GM18505 (cell line): ENCODE results near the gene ZBTB8A.

Source experiments
- ATAC-seq: cut with Tn5 transposase; IDR thresholded peaks from one replicate; pipeline ENCODE4 v1.9.1; 2021; ENCODE audit not compliant: unreplicated experiment
- POLR2A ChIP-seq: IDR thresholded peaks from 4 replicates; pipeline ENCODE4 v1.6.1; 2011; ENCODE audit warnings: borderline replicate concordance; ENCODE audit not compliant: insufficient read depth, insufficient read length; ENCODE audit errors: extremely low read depth

The ZBTB8A gene

GRCh38 chr1:32644426-32644825 is 105.2 kb downstream of the ZBTB8A start:
- ATAC-seq: no peak
- TF ChIP-seq POLR2A: no peak

- no peak for TF ChIP-seq POLR2A
- ATAC-seq: no peak
Measured at GRCh38 chr1:32647308-32648134, 108.3 kb downstream of the ZBTB8A start.

GRCh38 chr1:32650248-32650751 is 111.1 kb downstream of the ZBTB8A start, which contains the start of gene ZBTB8OS:
Gene ZBTB8OS (minus strand): TSS chr1:32650550. CDS start chr1:32650529, 21 bp downstream.
- peak; percentile 44 for ATAC-seq
- peak; percentile 91 for TF ChIP-seq POLR2A

- peak; percentile 77 for ATAC-seq
- TF ChIP-seq POLR2A: peak; percentile 76
Measured at GRCh38 chr1:32650752-32651460, 111.7 kb downstream of the ZBTB8A start, which contains the start of gene RBBP4. Gene RBBP4 (plus strand): TSS chr1:32651208. CDS start chr1:32651307, 99 bp downstream.

GRCh38 chr1:32651461-32652073 is 112.3 kb downstream of the ZBTB8A start:
- TF ChIP-seq POLR2A: no peak
- ATAC-seq: peak; percentile 26

- no peak for ATAC-seq
- TF ChIP-seq POLR2A: no peak
Measured at GRCh38 chr1:32652244-32652962, 113.2 kb downstream of the ZBTB8A start.
